Retina (tissue), 1 donor: ENCODE data around the gene ZDHHC11B.
"Not testable (repeated sequence)": the region's sequence is repeated elsewhere in the genome, so short reads cannot be mapped to it uniquely, and the experiment has no call there.

ENCODE experiments used
- DNase-seq: peaks from one replicate; pipeline ENCODE4 v3.0.0-alpha.2; 2016

The ZDHHC11B gene

DNA sequence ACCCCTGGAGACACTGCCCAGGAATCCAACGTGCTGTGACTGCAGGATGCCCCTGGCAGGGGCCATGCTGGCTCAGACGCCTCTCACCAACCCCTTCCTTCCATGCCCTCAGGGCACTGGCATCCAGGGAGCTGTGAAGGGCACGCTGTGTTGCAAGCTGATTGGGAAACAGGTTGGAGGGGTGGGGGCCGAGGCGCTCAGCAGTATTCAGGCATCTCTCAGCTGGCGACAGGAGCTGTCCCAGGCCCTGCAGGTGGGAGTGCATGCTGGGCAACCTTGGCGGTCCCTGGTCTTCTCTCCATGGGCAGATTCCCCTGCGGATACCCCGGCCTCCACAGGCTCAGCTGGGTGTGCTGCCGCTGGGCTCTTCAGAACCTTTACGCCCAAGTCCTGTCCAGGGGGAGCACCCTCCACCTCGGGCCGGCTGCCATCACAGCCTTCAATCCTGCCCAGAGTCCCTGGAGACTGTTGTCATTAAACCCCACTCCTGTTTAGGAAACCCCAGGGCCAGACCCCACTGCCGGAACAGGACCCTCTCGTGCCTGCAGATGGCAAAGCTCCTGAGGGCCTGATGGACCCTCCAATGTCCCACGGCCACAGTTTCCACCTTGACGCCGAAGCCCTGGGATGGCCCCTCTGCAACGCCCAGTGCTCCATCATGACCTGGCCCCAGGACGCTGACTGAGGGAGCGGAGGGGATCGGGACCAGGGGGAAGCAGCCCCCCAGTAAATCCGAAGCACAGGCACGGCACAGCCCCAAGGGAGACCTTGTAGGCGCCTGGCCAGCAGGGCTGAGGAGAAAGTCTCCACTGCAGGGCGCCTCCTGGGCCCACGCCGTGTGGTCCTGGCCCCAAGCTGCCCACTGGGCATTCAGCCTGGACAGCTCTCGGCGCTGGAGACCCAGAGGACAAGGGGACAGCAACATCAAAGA lies 100.7 kb downstream of the ZDHHC11B start:
- DNase-seq = no peak

GRCh38 chr5:682651-683358 lies 101.7 kb downstream of the ZDHHC11B start:
- not testable (repeated sequence) for DNase-seq

DNA sequence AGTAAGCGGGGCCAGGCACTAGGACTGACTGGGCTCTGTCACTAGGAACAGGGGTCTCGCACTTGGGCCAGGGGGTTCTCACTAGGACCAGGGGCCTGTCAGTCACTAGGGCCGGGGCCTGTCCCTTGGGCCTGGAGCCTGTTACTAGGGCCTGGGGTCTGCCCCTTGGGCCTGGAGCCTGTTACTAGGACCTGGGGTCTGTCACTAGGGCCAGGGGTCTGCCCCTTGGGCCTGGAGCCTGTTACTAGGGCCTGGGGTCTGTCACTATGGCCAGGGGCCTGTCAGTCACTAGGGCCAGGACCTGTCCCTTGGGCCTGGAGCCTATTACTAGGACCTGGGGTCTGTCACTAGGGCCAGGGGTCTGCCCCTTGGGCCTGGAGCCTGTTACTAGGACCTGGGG lies 102.3 kb downstream of the ZDHHC11B start:
- DNase-seq = not testable (repeated sequence)

- not testable (repeated sequence) for DNase-seq
Measured at GRCh38 chr5:681317-682191, 103.0 kb downstream of the ZDHHC11B start.

DNA sequence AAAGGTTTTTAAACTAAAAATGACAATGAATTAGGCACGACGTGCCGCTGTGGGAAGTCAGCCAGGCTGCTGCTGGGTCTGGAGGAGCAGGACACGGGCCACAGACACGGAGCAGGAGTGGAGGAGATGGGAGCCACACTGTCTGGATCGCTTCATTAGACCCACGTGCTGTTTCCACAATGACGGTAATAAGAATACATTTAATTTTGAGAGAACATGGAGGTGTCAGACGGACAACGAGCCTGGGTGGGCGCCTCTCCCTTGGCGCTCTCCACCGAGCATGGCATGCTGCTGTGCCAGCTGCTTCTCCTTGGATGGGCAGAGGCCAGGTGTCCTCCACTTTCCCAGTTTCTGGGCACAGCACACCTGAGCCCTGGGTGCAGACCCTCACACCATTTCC lies 103.7 kb downstream of the ZDHHC11B start:
- not testable (repeated sequence) for DNase-seq

GRCh38 chr5:680118-680795 lies 104.3 kb downstream of the ZDHHC11B start:
- not testable (repeated sequence) for DNase-seq

DNA sequence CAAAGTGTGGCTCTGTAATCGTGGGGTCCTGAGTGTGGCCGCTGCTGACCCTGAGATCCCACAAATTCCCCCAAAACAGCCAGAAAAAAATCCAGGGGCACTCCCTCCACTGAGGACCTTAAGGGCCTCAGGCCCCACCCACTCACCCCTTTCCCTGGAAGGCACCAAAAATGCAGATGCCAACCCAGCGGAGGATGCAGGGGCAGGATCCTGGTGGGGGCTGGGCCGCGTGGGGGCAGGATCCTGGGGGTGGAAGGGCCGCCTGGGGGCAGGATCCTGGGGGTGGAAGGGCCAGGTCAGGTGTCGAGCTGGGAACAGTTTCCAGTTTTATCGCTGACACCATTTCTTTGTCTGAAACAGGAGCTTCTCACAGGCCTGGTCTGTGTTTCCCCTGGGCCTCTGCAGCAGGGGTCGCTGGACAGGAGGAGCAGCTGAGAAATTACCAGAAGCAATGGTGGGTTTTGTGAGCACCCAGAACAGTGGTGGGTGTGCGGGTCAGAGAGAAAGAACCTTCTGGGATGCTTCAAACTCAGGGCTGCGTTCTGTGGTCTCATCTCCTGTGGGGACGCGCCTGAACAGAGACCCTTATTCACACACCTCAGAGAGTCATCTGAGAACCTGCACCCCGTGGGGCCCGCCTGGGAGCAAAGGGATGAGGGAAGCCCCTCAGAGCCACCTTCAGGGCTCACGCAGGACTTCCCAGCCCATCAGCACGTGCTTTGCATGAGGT lies 105.2 kb downstream of the ZDHHC11B start:
- not testable (repeated sequence) for DNase-seq

GRCh38 chr5:678521-678920 lies 106.0 kb downstream of the ZDHHC11B start:
- not testable (repeated sequence) for DNase-seq

GRCh38 chr5:677131-678101 lies 107.1 kb downstream of the ZDHHC11B start:
- DNase-seq = no peak

DNA sequence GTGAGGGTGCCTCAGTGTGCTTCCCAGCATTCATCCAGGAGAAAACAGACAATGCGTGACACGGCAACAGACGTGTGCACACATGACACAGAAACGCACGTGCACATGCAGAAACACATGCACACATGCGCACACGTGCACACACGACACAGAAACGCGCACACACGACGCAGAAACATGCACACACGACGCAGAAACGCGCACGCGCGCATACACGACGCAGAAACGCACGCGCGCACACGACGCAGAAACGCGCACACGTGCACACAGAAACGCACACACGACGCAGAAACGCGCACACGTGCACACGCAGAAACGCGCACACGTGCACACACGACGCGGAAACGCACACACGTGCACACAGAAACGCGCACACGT lies 107.8 kb downstream of the ZDHHC11B start:
- DNase-seq = no peak

DNA sequence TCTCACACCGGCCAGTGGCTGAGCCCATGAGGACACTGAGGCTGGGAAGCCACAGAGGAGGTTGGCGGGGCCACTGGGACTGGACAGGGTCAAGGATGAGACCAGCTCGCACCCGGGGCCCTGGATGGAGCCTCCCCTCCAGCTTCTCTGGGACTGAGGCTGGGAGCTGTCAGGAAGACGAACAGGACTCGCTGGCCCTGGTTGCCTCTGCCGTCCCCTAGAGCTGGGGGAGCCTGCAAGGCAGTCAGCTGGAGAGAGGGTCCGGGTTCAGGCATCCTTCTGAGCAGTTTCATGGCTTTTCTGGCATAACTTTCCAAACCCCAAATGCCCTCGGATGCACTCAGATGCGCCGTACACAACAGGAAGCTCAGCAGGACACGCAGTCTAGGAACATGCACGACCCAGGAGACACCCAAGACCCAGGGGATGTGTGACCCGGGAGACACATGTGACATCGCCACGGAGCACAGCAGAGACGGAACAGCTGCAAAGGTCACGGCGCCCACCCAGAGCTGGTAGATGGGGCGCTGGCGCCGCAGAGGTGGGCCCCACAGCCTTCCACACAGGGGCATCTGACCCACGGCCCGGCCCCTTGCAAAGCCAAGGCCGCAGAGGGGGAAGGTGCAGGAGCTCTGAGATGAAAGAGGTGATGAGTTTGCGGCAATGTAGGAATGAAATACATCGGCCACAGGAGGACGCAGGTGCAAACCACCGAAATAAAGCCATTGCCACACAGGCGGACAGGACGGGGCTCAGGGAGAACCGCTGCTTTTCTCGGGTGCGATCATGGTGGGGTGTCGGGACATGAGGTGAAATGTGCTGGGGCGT lies 108.4 kb downstream of the ZDHHC11B start:
- DNase-seq = no peak

GRCh38 chr5:675111-675870 lies 109.2 kb downstream of the ZDHHC11B start:
- no peak for DNase-seq

DNA sequence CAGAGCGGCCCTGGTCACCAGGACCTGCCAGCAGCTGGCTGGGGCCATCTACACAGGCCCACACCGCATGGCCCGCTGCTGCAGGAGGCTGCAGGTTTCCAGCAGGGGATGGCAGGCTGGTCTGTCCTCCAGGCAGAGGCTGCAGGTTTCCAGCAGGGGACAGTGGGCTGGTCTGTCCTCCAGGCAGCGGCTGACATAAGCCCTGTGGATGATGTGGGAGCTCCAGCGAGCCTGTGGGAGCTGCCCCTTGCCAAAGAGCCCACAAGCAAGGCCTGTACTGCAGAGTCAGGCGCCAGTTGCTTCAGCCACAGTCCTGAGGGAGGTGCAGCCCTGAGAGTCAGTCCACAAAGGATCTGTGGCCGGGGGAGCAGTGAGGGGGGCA lies 109.9 kb downstream of the ZDHHC11B start:
- no peak for DNase-seq

DNA sequence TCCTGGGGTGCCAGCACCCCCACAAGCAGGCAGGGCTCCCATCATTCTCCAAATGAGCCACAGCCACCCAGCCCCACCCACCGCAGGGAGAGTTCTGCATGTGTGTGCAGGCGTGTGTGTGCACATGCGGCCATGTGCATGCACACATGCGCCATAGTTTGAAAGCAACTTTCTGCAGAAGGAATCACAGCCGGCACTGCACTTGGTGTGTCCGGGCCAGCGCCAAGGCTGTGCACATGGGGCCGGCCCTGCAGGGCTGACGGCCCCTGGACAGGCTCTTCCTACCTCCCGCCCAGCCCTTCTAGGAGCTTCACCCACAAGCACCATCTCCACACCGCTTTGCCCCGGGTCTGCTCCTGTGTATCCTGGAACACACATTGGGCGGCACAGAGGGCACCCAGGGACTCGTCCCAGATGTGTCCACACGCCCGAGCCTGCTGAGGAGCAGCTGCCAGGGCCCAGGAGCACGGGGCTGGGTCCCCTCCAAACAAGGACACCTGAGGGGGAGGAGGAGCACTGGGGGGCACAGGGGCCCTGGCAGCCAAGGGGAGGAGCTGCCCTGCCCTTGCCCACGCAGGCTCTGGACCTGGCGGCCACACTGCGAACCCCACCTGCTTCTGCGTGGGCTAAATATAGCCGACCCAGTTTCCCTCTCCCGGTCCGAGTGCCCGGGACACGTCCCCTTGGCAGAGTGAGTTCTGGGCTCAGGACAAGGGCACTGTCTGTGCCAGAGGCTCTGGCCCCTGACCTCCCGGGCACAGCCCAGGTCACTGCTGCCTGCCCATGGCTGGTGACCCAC lies 110.5 kb downstream of the ZDHHC11B start:
- DNase-seq = peak; percentile 44

- DNase-seq = no peak
Measured at GRCh38 chr5:673161-673830, 111.2 kb downstream of the ZDHHC11B start.

GRCh38 chr5:672329-673160 lies 112.0 kb downstream of the ZDHHC11B start:
- DNase-seq = peak; percentile 86
